Hepatocyte (in vitro differentiated cells): ENCODE data around the gene CHRD.

Experiments used
- CTCF ChIP-seq: fragments of 200-600 bp; sonication (generic); IDR thresholded peaks from 2 replicates; pipeline ENCODE4 v1.5.1; 2016; ENCODE audit warnings: antibody characterized with exemption, mild to moderate bottlenecking; ENCODE audit not compliant: poor library complexity
- EZH2 ChIP-seq: fragments of 200-600 bp; sonication (generic); IDR thresholded peaks from 2 replicates; pipeline ENCODE4 v1.6.1; 2016; ENCODE audit warnings: antibody characterized with exemption, mild to moderate bottlenecking, borderline replicate concordance
- EZH2phosphoT487 ChIP-seq: fragments of 200-600 bp; sonication (generic); IDR thresholded peaks from one replicate; pipeline ENCODE4 v1.6.1; 2018; ENCODE audit warnings: antibody characterized with exemption, mild to moderate bottlenecking, low read depth, moderate library complexity; ENCODE audit not compliant: unreplicated experiment, severe bottlenecking

GRCh38 chr3:184359610-184360009 is 20.2 kb upstream of the CHRD start:
- TF ChIP-seq CTCF, result no peak
- TF ChIP-seq EZH2phosphoT487, result no peak
- TF ChIP-seq EZH2, result no peak
